GM12878 (cell line): Measurements from ENCODE around the gene USP47. TPM values are rescaled to one million over a fixed set of nuclear protein-coding genes. Genes with fewer than 3 reads are reported as not detected.

Source experiments
- ATAC-seq: fragments of 200-7000 bp; cut with Tn5 transposase; 3 replicates; pipeline ENCODE4 v1.9.1; 2020; ENCODE audit warnings: mild to moderate bottlenecking, moderate library complexity
- BruUV-seq: library from RNA; stranded (reverse); fragments of 400-500 nt; replicated peaks from 2 replicates; lab custom pipeline; 2021; lab: Mats Ljungman, UMichigan
- CTCF ChIA-PET: fragments of 300-600 bp; sonication (Branson Sonifier 250); formaldehyde crosslinking; extraction: SDS; loops from one replicate; lab custom pipeline; 2021; ENCODE audit warnings: inconsistent platforms; lab: Yijun Ruan, JAX
- POLR2A ChIA-PET: fragments of 350-600 bp; formaldehyde crosslinking; extraction: SDS; loops from one replicate; lab custom pipeline; 2021; ENCODE audit warnings: inconsistent platforms; lab: Charles Lee
- RAD21 ChIA-PET: fragments of 300-600 bp; sonication (Branson Sonifier 250); formaldehyde crosslinking; loops from one replicate; lab custom pipeline; 2023; ENCODE audit warnings: antibody characterized with exemption; ENCODE audit not compliant: unreplicated experiment; lab: Charles Lee
- SMC1A ChIA-PET: fragments of 300-600 bp; sonication (Branson Sonifier 250); formaldehyde crosslinking; loops from one replicate; lab custom pipeline; 2023; ENCODE audit not compliant: unreplicated experiment, uncharacterized antibody; lab: Charles Lee
- DNase-seq: peaks from one replicate; pipeline ENCODE4 v3.0.0-alpha.2; 2011; ENCODE audit warnings: low read depth, low spot score
- FAIRE-seq: peaks from 3 replicates; lab custom pipeline; 2011; peaks lifted over from hg19 to GRCh38; lab: Jason Lieb, UNC
- H2AFZ ChIP-seq: 2 replicates; pipeline ENCODE4 v1.6.0; 2011; ENCODE audit warnings: low read depth, low read length, control low read depth; ENCODE audit not compliant: control insufficient read depth
- H3K27ac ChIP-seq: 2 replicates; pipeline ENCODE4 v1.5.1; 2011; ENCODE audit warnings: control low read depth; ENCODE audit not compliant: control insufficient read depth, insufficient read depth
- H3K27me3 ChIP-seq, 2 experiments: replicated peaks in 1 of 2; 2 replicates each; pipeline versions ENCODE4 v1.6.0 to v1.6.1; 2011; ENCODE audit warnings: low read length in 1 of 2; ENCODE audit not compliant: control insufficient read depth in 2 of 2, insufficient read depth in 2 of 2
- H3K36me3 ChIP-seq, 2 experiments: 2 replicates each; pipeline ENCODE4 v1.5.1; 2011; ENCODE audit warnings: low read length in 1 of 2; ENCODE audit not compliant: control insufficient read depth in 2 of 2, insufficient read depth in 2 of 2
- H3K4me1 ChIP-seq: 2 replicates; pipeline ENCODE4 v1.6.1; 2011; ENCODE audit warnings: mild to moderate bottlenecking, low read length, moderate library complexity, mixed read lengths; ENCODE audit not compliant: control insufficient read depth, insufficient read depth
- H3K4me2 ChIP-seq: 2 replicates; pipeline ENCODE4 v1.6.0; 2011; ENCODE audit warnings: control low read depth; ENCODE audit not compliant: control insufficient read depth, insufficient read depth
- H3K4me3 ChIP-seq: fragments of 200-600 bp; sonication (generic); 2 replicates; pipeline ENCODE4 v1.5.1; 2016
- H3K79me2 ChIP-seq: 2 replicates; pipeline ENCODE4 v1.6.0; 2011; ENCODE audit warnings: low read length; ENCODE audit not compliant: control insufficient read depth, insufficient read depth
- H3K9ac ChIP-seq: 2 replicates; pipeline ENCODE4 v1.8.0; 2011; ENCODE audit warnings: low read length, control low read depth, mixed read lengths; ENCODE audit not compliant: control insufficient read depth, insufficient read depth
- H3K9me3 ChIP-seq: replicated peaks from 3 replicates; pipeline ENCODE4 v1.5.1; 2011; ENCODE audit warnings: mild to moderate bottlenecking, low read length; ENCODE audit not compliant: control insufficient read depth, insufficient read depth
- H4K20me1 ChIP-seq: 2 replicates; pipeline ENCODE4 v1.6.0; 2011; ENCODE audit not compliant: control insufficient read depth, insufficient read depth
- ATF2 ChIP-seq: IDR thresholded peaks from 2 replicates; pipeline ENCODE4 v1.6.1; 2012; ENCODE audit warnings: low read length, inconsistent platforms
- BACH1 ChIP-seq: fragments of 450-650 bp; IDR thresholded peaks from 2 replicates; pipeline ENCODE4 v1.6.1; 2017; ENCODE audit warnings: mild to moderate bottlenecking, borderline replicate concordance
- CREM ChIP-seq: IDR thresholded peaks from 2 replicates; pipeline ENCODE4 v1.6.1; 2014; ENCODE audit warnings: antibody characterized with exemption, low read depth
- EGR1 ChIP-seq, 2 experiments: IDR thresholded peaks; 1 replicate in 1 of 2; 2 replicates in 1 of 2; pipeline ENCODE4 v1.6.1; 2011 to 2012; ENCODE audit warnings: low read depth in 2 of 2, low read length in 2 of 2, borderline replicate concordance in 1 of 2, mild to moderate bottlenecking in 1 of 2, moderate library complexity in 1 of 2
- ETV6 ChIP-seq, 2 experiments: fragments of 450-650 bp in 1 of 2; IDR thresholded peaks in 1 of 2; conservative IDR thresholded peaks in 1 of 2; 2 replicates each; pipeline ENCODE4 v1.6.1; 2014; ENCODE audit warnings: antibody characterized with exemption in 1 of 2, borderline replicate concordance in 1 of 2, low read depth in 1 of 2, mild to moderate bottlenecking in 1 of 2, moderate library complexity in 1 of 2
- HSF1 ChIP-seq: fragments of 150-350 bp; IDR thresholded peaks from 2 replicates; pipeline ENCODE4 v1.6.1; 2014; ENCODE audit warnings: mild to moderate bottlenecking, low read depth, low read length
- MTA3 ChIP-seq: IDR thresholded peaks from 2 replicates; pipeline ENCODE4 v1.6.1; 2012; ENCODE audit warnings: low read length, inconsistent platforms, borderline replicate concordance
- NR2C2 ChIP-seq: IDR thresholded peaks from 2 replicates; pipeline ENCODE4 v1.6.1; 2011; ENCODE audit warnings: borderline replicate concordance, low read depth; ENCODE audit not compliant: control insufficient read depth, insufficient read length
- RBBP5 ChIP-seq: fragments of 200-600 bp; sonication (generic); conservative IDR thresholded peaks from 2 replicates; pipeline ENCODE4 v1.6.1; 2016
- SREBF2 ChIP-seq: IDR thresholded peaks from 2 replicates; pipeline ENCODE4 v1.6.1; 2012; ENCODE audit warnings: mild to moderate bottlenecking, low read length
- ZBTB33 ChIP-seq: fragments of 450-650 bp; IDR thresholded peaks from 2 replicates; pipeline ENCODE4 v1.6.1; 2017; ENCODE audit warnings: mild to moderate bottlenecking
- ZNF207 ChIP-seq: fragments of 450-650 bp; IDR thresholded peaks from 2 replicates; pipeline ENCODE4 v1.6.1; 2014; ENCODE audit warnings: antibody characterized with exemption, mild to moderate bottlenecking, borderline replicate concordance
- ZNF24 ChIP-seq: fragments of 450-650 bp; IDR thresholded peaks from 2 replicates; pipeline ENCODE4 v1.6.1; 2017; ENCODE audit warnings: antibody characterized with exemption, mild to moderate bottlenecking
- ZNF622 ChIP-seq: fragments of 450-650 bp; IDR thresholded peaks from 2 replicates; pipeline ENCODE4 v1.6.1; 2017; ENCODE audit warnings: mild to moderate bottlenecking, inconsistent platforms
- WGBS: methylation state at CpG from one replicate; pipeline ENCODE4 v1.1.6; 2016; ENCODE audit warnings: low lambda C conversion rate; ENCODE audit not compliant: insufficient replicate concordance, insufficient coverage; ENCODE audit errors: missing lambda C conversion rate; 5-methylcytosine and 5-hydroxymethylcytosine counted together
- in situ Hi-C: fragments of 300-500 bp; cut with MboI; formaldehyde crosslinking; loops from 9 replicates; pipeline ENCODE4 v1.14.3; 2018; ENCODE audit warnings: mixed read lengths
- intact Hi-C: fragments of 100-400 bp; cut with micrococcal nuclease; formaldehyde crosslinking; loops from one replicate; pipeline ENCODE4 v1.14.2; 2022; ENCODE audit not compliant: unreplicated experiment
- polyA plus RNA-seq, 11 experiments: library from polyadenylated mRNA; depleted of rRNA in 4 of 11; unstranded in 6 of 11; stranded (reverse) in 5 of 11; fragments of >200 nt; fragmentation: Nextera tagmentation in 4 of 11; fragmentation: Illumina TruSeq in 1 of 11; extraction: Ambion mirVana in 4 of 11; extraction: Trizol in 1 of 11; gene quantifications; 1 replicate in 1 of 11; 2 replicates in 10 of 11; pipeline versions ENCODE4 v1.2.1 to v1.2.3, GENCODE V29; 2011 to 2016; ENCODE audit warnings: inconsistent platforms in 2 of 11, missing spikeins in 2 of 11, low read depth in 1 of 11
- total RNA-seq, 4 experiments: library from RNA; depleted of rRNA in 3 of 4; stranded (reverse); fragments of >200 nt in 3 of 4; fragmentation: Illumina TruSeq in 1 of 4; extraction: Trizol in 1 of 4; gene quantifications; 2 replicates each; pipeline versions ENCODE4 v1.2.1 to v1.2.3, GENCODE V29; 2013 to 2021
- TF ChIP-seq, protein P1 (sequence below): fragments of 450-650 bp; IDR thresholded peaks from 2 replicates; pipeline ENCODE4 v1.6.1; 2017; ENCODE audit warnings: mild to moderate bottlenecking, low read depth, inconsistent platforms; ENCODE audit not compliant: poor library complexity, severe bottlenecking

Gene USP47
- total and polyA plus RNA-seq, 10 of the 15 experiments (the other 5 are each of a cell fraction or from before 2014, with no cell fraction given), result 13.9 to 54.0 (median 31.6) TPM

DNA sequence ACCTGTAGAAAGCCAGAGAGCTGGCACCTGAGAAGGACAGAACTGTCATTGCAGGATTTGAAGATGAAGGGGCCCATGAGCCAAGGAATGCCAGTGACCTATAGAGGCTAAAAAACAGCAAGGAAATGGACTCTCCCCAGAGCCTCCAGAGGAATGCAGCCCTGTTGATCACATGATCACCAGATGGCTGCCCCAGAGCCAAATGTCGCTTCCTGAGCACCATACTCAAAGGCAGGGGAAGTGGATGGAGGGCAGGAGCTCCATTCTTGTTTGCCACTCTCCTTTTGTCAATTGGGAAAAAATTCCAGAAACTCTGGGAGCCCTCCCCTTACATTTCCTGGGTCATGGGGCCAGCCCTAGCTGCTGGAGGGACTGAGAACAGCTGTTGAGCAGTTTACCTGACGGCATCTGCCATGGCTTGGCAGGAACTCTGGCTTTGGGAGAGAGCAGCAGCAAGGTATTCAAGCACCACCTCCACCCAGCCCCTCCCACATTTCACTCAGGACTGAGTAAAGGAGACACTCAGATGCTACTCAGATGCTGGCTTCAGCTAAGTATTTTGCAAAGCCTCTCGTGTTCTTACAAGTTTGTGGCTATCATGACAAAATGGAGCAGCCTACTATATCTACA, 119.7 kb downstream of the USP47 start (continued):
- TF ChIP-seq ZBTB33, result no peak
- no peak for TF ChIP-seq ETV6 (conservative IDR thresholded peaks at IDR 0.05 in 1 of 2, IDR thresholded peaks at IDR 0.05 in 1 of 2; ENCODE audit: borderline replicate concordance in 1 of 2, low read depth in 1 of 2)
- TF ChIP-seq SREBF2, result no peak
- TF ChIP-seq ZNF207, result no peak
- TF ChIP-seq MTA3, result no peak
- TF ChIP-seq ZNF622, result no peak
- TF ChIP-seq, protein P1, sequence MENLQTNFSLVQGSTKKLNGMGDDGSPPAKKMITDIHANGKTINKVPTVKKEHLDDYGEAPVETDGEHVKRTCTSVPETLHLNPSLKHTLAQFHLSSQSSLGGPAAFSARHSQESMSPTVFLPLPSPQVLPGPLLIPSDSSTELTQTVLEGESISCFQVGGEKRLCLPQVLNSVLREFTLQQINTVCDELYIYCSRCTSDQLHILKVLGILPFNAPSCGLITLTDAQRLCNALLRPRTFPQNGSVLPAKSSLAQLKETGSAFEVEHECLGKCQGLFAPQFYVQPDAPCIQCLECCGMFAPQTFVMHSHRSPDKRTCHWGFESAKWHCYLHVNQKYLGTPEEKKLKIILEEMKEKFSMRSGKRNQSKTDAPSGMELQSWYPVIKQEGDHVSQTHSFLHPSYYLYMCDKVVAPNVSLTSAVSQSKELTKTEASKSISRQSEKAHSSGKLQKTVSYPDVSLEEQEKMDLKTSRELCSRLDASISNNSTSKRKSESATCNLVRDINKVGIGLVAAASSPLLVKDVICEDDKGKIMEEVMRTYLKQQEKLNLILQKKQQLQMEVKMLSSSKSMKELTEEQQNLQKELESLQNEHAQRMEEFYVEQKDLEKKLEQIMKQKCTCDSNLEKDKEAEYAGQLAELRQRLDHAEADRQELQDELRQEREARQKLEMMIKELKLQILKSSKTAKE, result no peak
- TF ChIP-seq NR2C2, result no peak

GRCh38 chr11:11963067-11963466, 121.3 kb downstream of the USP47 start:
- no peaks in the 10 kb centered on the region; a peak in 1 of 4 replicates for H3K36me3 ChIP-seq
- RAD21 ChIA-PET, result no interaction called here
- H3K27me3 ChIP-seq, result no peaks in the 10 kb centered on the region; a peak in 1 of 4 replicates
- H3K9ac ChIP-seq, result no peak overlapping the region
- intact Hi-C loops (no loop called here), in situ Hi-C loops (no loop called here)
- FAIRE-seq, result no peak
- CTCF ChIA-PET, result interaction anchor here (1.2 to 3.8 kb wide), 2 partner anchors 16 to 171 kb away, joined by 3 to 8 read pairs; no protein-coding TSS in a partner anchor
- H4K20me1 ChIP-seq, result no peaks in the 10 kb centered on the region
- H2AFZ ChIP-seq, result no peak overlapping the region
- peaks cover 9% of the 10 kb centered on the region for H3K4me1 ChIP-seq
- whole genome bisulfite sequencing, result 69% methylated on average over 7 of the region's 7 CpGs
- SMC1A ChIA-PET, result no interaction called here
- H3K27ac ChIP-seq, result no peak overlapping the region
- TSS peak; percentile 18 for BruUV-seq
- no peak overlapping the region for H3K4me2 ChIP-seq
- POLR2A ChIA-PET, result no interaction called here
- ATAC-seq, result no peak
- H3K4me3 ChIP-seq, result no peak overlapping the region
- no peaks in the 10 kb centered on the region for H3K79me2 ChIP-seq
- no peak for DNase-seq
- no peaks in the 10 kb centered on the region for H3K9me3 ChIP-seq
- TF ChIP-seq HSF1 (no peak), RBBP5 (no peak), EGR1 (IDR thresholded peaks at IDR 0.05; ENCODE audit: borderline replicate concordance in 1 of 2, low read depth in 2 of 2, low read length in 2 of 2) (no peak), ATF2 (no peak), ZNF24 (no peak), CREM (no peak), BACH1 (no peak)
